Effector CD4-positive, alpha-beta T cell (primary cell): ENCODE measurements around the gene TIGD3.

Source experiments
- DNase-seq: peaks from one replicate; pipeline ENCODE4 v3.0.0-alpha.2; 2020

The TIGD3 gene

GRCh38 chr11:65373839-65374580 is 19.5 kb downstream of the TIGD3 start:
- no peak for DNase-seq

- DNase-seq, result no peak
These were observed 20.5 kb downstream of the TIGD3 start for GRCh38 chr11:65375012-65375411.

GRCh38 chr11:65376138-65376713 is 21.7 kb downstream of the TIGD3 start:
- no peak for DNase-seq

- DNase-seq, result no peak
These were observed 22.5 kb downstream of the TIGD3 start for GRCh38 chr11:65377036-65377435.

- no peak for DNase-seq
These were observed 23.2 kb downstream of the TIGD3 start for GRCh38 chr11:65377777-65378176.

- no peak for DNase-seq
These were observed 23.8 kb downstream of the TIGD3 start for GRCh38 chr11:65378208-65378927.

GRCh38 chr11:65378928-65379638 is 24.5 kb downstream of the TIGD3 start:
- DNase-seq, result no peak

- DNase-seq, result no peak
These were observed 25.3 kb downstream of the TIGD3 start for GRCh38 chr11:65379698-65380459.

GRCh38 chr11:65380460-65381119 is 26.0 kb downstream of the TIGD3 start:
- DNase-seq, result no peak

GRCh38 chr11:65381716-65382032 is 27.1 kb downstream of the TIGD3 start:
- no peak for DNase-seq

- peak; percentile 88 for DNase-seq
These were observed 27.7 kb downstream of the TIGD3 start, which contains the start of gene SLC25A45 for GRCh38 chr11:65382033-65382803. Gene SLC25A45 (minus strand): TSS chr11:65382646. CDS start chr11:65381951, 695 bp downstream.

- no peak for DNase-seq
These were observed 28.3 kb downstream of the TIGD3 start for GRCh38 chr11:65382804-65383368.

GRCh38 chr11:65383778-65384177 is 29.2 kb downstream of the TIGD3 start:
- no peak for DNase-seq

- no peak for DNase-seq
These were observed 29.8 kb downstream of the TIGD3 start for GRCh38 chr11:65384301-65384889.

GRCh38 chr11:65386307-65387140 is 32.0 kb downstream of the TIGD3 start, which contains the start of gene FRMD8:
Gene FRMD8 (plus strand): TSS chr11:65386637. CDS start chr11:65387037, 400 bp downstream.
- peak; percentile 88 for DNase-seq

GRCh38 chr11:65388731-65389130 is 34.2 kb downstream of the TIGD3 start:
- no peak for DNase-seq

GRCh38 chr11:65389294-65389980 is 34.9 kb downstream of the TIGD3 start:
- DNase-seq, result no peak

- DNase-seq, result no peak
These were observed 35.8 kb downstream of the TIGD3 start for GRCh38 chr11:65390099-65390941.
